WTC11 (cell line): ENCODE results near the gene MACROH2A2.
A peak's percentile ranks its signal among the peaks of the same experiment; 100 is the strongest.

Experiments
- CBFB ChIP-seq: sonication (generic); formaldehyde crosslinking; IDR thresholded peaks from 2 replicates; pipeline ENCODE4 v1.8.1; 2022; ENCODE audit warnings: mild to moderate bottlenecking, low read depth, missing genetic modification reagents
- CREB1 ChIP-seq: sonication (generic); formaldehyde crosslinking; IDR thresholded peaks from 2 replicates; pipeline ENCODE4 v1.8.0; 2023; ENCODE audit warnings: mild to moderate bottlenecking, missing genetic modification reagents
- CTCF ChIP-seq: fragments of 200-600 bp; IDR thresholded peaks from 2 replicates; pipeline ENCODE4 v1.8.0; 2022; ENCODE audit warnings: antibody characterized with exemption
- ESRRA ChIP-seq: sonication (generic); formaldehyde crosslinking; IDR thresholded peaks from 2 replicates; pipeline ENCODE4 v1.8.1; 2022; ENCODE audit warnings: mild to moderate bottlenecking, missing genetic modification reagents, borderline replicate concordance
- FOXJ3 ChIP-seq: sonication (generic); formaldehyde crosslinking; IDR thresholded peaks from 2 replicates; pipeline ENCODE4 v1.9.0; 2021; ENCODE audit warnings: missing genetic modification reagents, mild to moderate bottlenecking, borderline replicate concordance
- GABPB1 ChIP-seq: sonication (generic); formaldehyde crosslinking; IDR thresholded peaks from 2 replicates; pipeline ENCODE4 v1.8.1; 2023; ENCODE audit warnings: mild to moderate bottlenecking, missing genetic modification reagents
- IRF2 ChIP-seq: sonication (generic); formaldehyde crosslinking; IDR thresholded peaks from 2 replicates; pipeline ENCODE4 v1.8.0; 2022; ENCODE audit warnings: low read depth, missing genetic modification reagents, borderline replicate concordance
- JUN ChIP-seq: sonication (generic); formaldehyde crosslinking; IDR thresholded peaks from 2 replicates; pipeline ENCODE4 v1.8.0; 2023; ENCODE audit warnings: mild to moderate bottlenecking, missing genetic modification reagents
- NFE2L1 ChIP-seq: sonication (generic); formaldehyde crosslinking; IDR thresholded peaks from 2 replicates; pipeline ENCODE4 v1.8.1; 2023; ENCODE audit warnings: missing genetic modification reagents
- SMAD4 ChIP-seq: sonication (generic); formaldehyde crosslinking; IDR thresholded peaks from 2 replicates; pipeline ENCODE4 v1.8.0; 2022; ENCODE audit warnings: mild to moderate bottlenecking, missing genetic modification reagents
- SP1 ChIP-seq: sonication (generic); formaldehyde crosslinking; conservative IDR thresholded peaks from 2 replicates; pipeline ENCODE4 v1.8.1; 2022; ENCODE audit warnings: missing genetic modification reagents
- TF ChIP-seq, protein P1 (sequence below): sonication (generic); formaldehyde crosslinking; IDR thresholded peaks from 2 replicates; pipeline ENCODE4 v1.8.0; 2022; ENCODE audit warnings: missing genetic modification reagents

- TF ChIP-seq CTCF (peak; percentile 92), SP1 (CRISPR knock-in tag) (no peak), IRF2 (CRISPR knock-in tag) (no peak), CBFB (CRISPR knock-in tag) (no peak), FOXJ3 (no peak), CREB1 (no peak), JUN (CRISPR knock-in tag) (no peak), SMAD4 (CRISPR knock-in tag) (no peak), ESRRA (CRISPR knock-in tag) (no peak), GABPB1 (CRISPR knock-in tag) (no peak), NFE2L1 (CRISPR knock-in tag) (no peak)
- TF ChIP-seq, protein P1, sequence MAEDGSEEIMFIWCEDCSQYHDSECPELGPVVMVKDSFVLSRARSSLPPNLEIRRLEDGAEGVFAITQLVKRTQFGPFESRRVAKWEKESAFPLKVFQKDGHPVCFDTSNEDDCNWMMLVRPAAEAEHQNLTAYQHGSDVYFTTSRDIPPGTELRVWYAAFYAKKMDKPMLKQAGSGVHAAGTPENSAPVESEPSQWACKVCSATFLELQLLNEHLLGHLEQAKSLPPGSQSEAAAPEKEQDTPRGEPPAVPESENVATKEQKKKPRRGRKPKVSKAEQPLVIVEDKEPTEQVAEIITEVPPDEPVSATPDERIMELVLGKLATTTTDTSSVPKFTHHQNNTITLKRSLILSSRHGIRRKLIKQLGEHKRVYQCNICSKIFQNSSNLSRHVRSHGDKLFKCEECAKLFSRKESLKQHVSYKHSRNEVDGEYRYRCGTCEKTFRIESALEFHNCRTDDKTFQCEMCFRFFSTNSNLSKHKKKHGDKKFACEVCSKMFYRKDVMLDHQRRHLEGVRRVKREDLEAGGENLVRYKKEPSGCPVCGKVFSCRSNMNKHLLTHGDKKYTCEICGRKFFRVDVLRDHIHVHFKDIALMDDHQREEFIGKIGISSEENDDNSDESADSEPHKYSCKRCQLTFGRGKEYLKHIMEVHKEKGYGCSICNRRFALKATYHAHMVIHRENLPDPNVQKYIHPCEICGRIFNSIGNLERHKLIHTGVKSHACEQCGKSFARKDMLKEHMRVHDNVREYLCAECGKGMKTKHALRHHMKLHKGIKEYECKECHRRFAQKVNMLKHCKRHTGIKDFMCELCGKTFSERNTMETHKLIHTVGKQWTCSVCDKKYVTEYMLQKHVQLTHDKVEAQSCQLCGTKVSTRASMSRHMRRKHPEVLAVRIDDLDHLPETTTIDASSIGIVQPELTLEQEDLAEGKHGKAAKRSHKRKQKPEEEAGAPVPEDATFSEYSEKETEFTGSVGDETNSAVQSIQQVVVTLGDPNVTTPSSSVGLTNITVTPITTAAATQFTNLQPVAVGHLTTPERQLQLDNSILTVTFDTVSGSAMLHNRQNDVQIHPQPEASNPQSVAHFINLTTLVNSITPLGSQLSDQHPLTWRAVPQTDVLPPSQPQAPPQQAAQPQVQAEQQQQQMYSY (CRISPR knock-in tag): no peak
These were observed 63.5 kb downstream of the MACROH2A2 start for GRCh38 chr10:70115948-70116682.
